Measurements from ENCODE around the gene MDP1. TPM values are rescaled to one million over a fixed set of nuclear protein-coding genes. Genes with fewer than 3 reads are reported as not detected.
"Not testable (repeated sequence)": the region's sequence is repeated elsewhere in the genome, so short reads cannot be mapped to it uniquely, and the experiment has no call there.

The MDP1 gene
- total RNA-seq, 1 donor from 2014 or later, result 23.2 TPM

DNA sequence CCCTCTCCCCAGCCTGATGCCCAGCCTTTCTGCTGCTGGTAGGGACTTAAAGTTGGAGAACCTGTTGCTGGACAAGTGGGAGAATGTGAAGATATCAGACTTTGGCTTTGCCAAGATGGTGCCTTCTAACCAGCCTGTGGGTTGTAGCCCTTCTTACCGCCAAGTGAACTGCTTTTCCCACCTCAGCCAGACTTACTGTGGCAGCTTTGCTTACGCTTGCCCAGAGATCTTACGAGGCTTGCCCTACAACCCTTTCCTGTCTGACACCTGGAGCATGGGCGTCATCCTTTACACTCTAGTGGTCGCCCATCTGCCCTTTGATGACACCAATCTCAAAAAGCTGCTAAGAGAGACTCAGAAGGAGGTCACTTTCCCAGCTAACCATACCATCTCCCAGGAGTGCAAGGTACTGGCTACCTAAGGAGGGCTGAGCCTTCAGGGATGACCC, 8.7 kb downstream of the MDP1 start:
- Mint-ChIP-seq H3K36me3 (ENCODE audit: low read depth) (peaks cover 33% of the 10 kb centered on the region), H3K4me3 (ENCODE audit: unreplicated experiment) (no peak overlapping the region), H3K27me3 (ENCODE audit: low read depth) (no peaks in the 10 kb centered on the region), H3K27ac (ENCODE audit: unreplicated experiment) (no peak overlapping the region), H3K4me1 (ENCODE audit: low read depth) (peaks cover 7% of the 10 kb centered on the region), H3K9me3 (ENCODE audit: low read depth) (peaks cover 7% of the 10 kb centered on the region)
- DNase-seq (ENCODE audit: low spot score), result no peak
- TF ChIP-seq, protein P1, sequence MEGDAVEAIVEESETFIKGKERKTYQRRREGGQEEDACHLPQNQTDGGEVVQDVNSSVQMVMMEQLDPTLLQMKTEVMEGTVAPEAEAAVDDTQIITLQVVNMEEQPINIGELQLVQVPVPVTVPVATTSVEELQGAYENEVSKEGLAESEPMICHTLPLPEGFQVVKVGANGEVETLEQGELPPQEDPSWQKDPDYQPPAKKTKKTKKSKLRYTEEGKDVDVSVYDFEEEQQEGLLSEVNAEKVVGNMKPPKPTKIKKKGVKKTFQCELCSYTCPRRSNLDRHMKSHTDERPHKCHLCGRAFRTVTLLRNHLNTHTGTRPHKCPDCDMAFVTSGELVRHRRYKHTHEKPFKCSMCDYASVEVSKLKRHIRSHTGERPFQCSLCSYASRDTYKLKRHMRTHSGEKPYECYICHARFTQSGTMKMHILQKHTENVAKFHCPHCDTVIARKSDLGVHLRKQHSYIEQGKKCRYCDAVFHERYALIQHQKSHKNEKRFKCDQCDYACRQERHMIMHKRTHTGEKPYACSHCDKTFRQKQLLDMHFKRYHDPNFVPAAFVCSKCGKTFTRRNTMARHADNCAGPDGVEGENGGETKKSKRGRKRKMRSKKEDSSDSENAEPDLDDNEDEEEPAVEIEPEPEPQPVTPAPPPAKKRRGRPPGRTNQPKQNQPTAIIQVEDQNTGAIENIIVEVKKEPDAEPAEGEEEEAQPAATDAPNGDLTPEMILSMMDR (IDR thresholded peaks at IDR 0.05), result no peak

DNA sequence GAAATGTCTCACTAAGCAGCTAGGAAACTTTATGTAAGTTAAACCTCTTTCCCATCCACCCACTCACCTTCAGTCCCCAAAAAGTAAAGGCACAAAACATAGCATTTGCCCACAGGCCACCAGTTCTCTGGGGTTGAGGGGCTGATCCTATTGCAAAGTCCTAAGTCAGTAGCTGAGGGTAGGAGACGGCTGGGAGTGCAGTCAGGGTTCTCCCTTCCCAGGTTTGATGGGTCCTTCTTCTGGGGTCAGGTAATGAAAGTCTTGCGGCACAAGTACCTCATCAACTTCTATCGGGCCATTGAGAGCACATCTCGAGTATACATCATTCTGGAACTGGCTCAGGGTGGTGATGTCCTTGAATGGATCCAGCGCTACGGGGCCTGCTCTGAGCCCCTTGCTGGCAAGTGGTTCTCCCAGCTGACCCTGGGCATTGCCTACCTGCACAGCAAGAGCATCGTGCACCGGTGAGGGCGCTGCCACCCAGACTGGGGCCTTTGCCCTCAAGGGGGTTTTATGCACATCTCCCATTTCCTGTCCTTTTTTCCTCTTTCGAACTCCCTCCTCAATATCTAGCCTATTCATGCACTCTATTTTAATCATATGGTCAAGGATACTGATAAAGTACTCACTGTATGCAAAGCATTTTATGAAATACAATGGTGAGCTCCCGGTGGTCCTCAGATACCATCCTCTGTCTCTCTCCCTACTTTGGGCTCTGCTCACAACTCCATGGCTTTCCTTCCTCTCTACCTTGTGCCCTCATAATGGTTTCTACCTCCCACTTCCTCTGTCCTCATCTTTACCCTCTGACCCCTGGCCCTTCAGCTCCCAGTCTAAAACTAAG, 9.4 kb downstream of the MDP1 start:
- H3K27ac Mint-ChIP-seq (ENCODE audit: unreplicated experiment), result no peak overlapping the region
- H3K9me3 Mint-ChIP-seq (ENCODE audit: low read depth), result peaks cover 11% of the 10 kb centered on the region
- peaks cover 1% of the 10 kb centered on the region for H3K4me1 Mint-ChIP-seq (ENCODE audit: low read depth)
- TF ChIP-seq, protein P1 (IDR thresholded peaks at IDR 0.05), result no peak
- no peaks in the 10 kb centered on the region for H3K27me3 Mint-ChIP-seq (ENCODE audit: low read depth)
- H3K36me3 Mint-ChIP-seq (ENCODE audit: low read depth), result peaks cover 37% of the 10 kb centered on the region
- no peak overlapping the region for H3K4me3 Mint-ChIP-seq (ENCODE audit: unreplicated experiment)
- DNase-seq (ENCODE audit: low spot score), result no peak

DNA sequence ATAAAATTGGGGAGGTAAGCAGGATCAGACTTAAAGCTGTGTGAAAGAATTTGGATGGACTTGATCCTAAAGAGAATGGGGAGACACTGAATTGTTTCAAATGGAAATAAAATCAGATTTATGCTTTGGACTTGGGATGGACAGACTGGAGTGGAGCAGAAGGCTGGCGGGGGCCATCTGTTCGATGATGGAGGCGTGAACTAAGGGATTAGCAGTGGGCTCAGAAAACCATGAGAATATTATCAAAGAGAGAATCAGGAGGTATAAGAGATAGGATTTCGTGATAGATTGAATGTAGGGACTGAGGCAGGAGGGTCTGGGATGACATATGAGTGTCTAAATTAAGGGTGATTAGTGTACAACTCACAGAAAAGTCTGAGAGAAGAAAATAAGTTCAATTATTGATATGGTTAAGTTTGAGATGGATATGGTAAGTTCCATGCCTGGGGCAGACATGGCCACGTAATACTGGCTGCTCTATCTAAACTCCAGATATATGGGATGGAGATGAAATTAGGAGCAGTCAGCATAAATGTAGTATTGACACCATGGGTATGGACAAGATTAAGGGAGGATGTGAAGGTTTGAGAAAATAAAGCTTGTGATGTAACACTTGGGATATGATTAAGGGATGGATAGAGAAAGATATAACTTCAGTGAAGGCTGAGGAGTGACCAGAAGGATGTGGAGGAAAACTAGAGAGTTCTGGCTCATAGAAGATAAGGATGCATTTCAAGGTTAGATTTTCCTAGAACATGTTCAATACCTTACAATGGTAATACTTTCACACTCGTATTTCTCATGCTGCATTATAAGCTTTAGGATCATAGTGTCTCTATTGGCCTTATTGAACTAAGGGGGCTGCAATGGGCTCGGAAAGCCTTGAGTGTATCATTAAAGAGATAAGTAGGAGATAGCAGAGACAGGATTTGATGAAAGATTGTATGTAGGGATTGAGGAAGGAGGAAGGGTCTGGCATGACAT, 11.4 kb downstream of the MDP1 start:
- peaks cover 12% of the 10 kb centered on the region for H3K9me3 Mint-ChIP-seq (ENCODE audit: low read depth)
- no peak overlapping the region for H3K4me3 Mint-ChIP-seq (ENCODE audit: unreplicated experiment)
- no peak overlapping the region for H3K27ac Mint-ChIP-seq (ENCODE audit: unreplicated experiment)
- H3K4me1 Mint-ChIP-seq (ENCODE audit: low read depth), result no peaks in the 10 kb centered on the region
- no peaks in the 10 kb centered on the region for H3K27me3 Mint-ChIP-seq (ENCODE audit: low read depth)
- TF ChIP-seq, protein P1 (IDR thresholded peaks at IDR 0.05), result no peak
- peaks cover 35% of the 10 kb centered on the region for H3K36me3 Mint-ChIP-seq (ENCODE audit: low read depth)
- DNase-seq (ENCODE audit: low spot score), result no peak

DNA sequence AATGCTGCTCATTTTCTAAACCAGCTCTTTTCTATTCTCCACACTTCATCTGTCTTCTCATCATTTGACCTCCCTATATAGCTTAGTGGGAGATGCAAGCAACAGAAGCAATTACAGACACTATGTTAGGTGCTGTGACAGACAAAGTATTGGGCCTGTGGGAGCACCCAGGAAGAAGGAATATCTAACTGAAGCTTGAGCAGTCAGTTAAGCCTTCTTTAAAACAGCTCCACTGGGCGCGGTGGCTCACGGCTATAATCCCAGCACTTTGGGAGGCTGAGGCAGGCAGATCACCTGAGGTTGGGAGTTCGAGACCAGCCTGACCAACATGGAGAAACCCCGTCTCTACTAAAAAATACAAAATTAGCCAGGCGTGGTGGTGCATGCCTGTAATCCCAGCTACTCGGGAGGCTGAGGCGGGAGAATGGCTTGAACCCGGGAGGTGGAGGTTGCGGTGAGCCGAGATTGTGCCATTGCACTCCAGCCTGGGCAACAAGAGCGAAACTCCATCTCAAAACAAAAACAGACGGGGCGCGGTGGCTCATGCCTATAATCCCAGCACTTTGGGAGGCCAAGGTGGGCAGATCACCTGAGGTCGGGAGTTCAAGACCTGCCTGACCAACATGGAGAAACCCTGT, 12.5 kb downstream of the MDP1 start:
- DNase-seq (ENCODE audit: low spot score); H3K4me3 Mint-ChIP-seq (ENCODE audit: unreplicated experiment); H3K27ac Mint-ChIP-seq (ENCODE audit: unreplicated experiment); H3K4me1 Mint-ChIP-seq (ENCODE audit: low read depth); H3K27me3 Mint-ChIP-seq (ENCODE audit: low read depth): not testable (repeated sequence)
- Mint-ChIP-seq H3K9me3 (ENCODE audit: low read depth) (peaks cover 12% of the 10 kb centered on the region), H3K36me3 (ENCODE audit: low read depth) (peaks cover 35% of the 10 kb centered on the region)

DNA sequence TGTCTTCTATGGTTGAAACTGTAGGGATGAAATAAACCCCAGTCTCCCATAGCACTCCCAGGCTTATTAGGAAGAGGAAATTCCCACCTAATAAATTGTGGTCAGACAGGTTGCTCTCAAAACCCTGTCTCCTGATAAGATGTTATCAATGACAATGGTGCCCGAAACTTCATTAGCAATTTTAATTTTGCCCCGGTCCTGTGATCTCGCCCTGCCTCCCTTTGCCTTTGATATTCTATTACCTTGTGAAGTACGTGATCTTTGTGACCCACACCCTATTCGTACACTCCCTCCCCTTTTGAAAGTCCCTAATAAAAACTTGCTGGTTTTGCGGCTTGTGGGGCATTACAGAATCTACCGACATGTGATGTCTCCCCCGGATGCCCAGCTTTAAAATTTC, 13.3 kb downstream of the MDP1 start:
- DNase-seq (ENCODE audit: low spot score); H3K4me3 Mint-ChIP-seq (ENCODE audit: unreplicated experiment); H3K27me3 Mint-ChIP-seq (ENCODE audit: low read depth); H3K27ac Mint-ChIP-seq (ENCODE audit: unreplicated experiment); H3K4me1 Mint-ChIP-seq (ENCODE audit: low read depth): not testable (repeated sequence)
- Mint-ChIP-seq H3K36me3 (ENCODE audit: low read depth) (peaks cover 34% of the 10 kb centered on the region), H3K9me3 (ENCODE audit: low read depth) (peaks cover 12% of the 10 kb centered on the region)

Data from chondrocyte (in vitro differentiated cells).